Neuronal stem cell (in vitro differentiated cells): ENCODE data around the gene TTC33.

Source experiments
- DNase-seq: peaks from one replicate; pipeline ENCODE4 v3.0.0-alpha.2; 2013; ENCODE audit warnings: low spot score
- H2AFZ ChIP-seq: one replicate; pipeline ENCODE4 v1.6.1; 2013; ENCODE audit warnings: mild to moderate bottlenecking, low read length, inconsistent platforms
- H2AK5ac ChIP-seq: 2 replicates; pipeline ENCODE4 v1.6.1; 2013; ENCODE audit warnings: low read depth, mild to moderate bottlenecking, inconsistent platforms, low read length, moderate library complexity, mixed read lengths
- H2BK120ac ChIP-seq: 2 replicates; pipeline ENCODE4 v1.6.1; 2013; ENCODE audit warnings: low read depth, mild to moderate bottlenecking, inconsistent platforms, low read length, moderate library complexity, mixed read lengths
- H2BK12ac ChIP-seq: one replicate; pipeline ENCODE4 v1.6.1; 2013; ENCODE audit warnings: low read length, inconsistent platforms
- H2BK15ac ChIP-seq: 2 replicates; pipeline ENCODE4 v1.6.1; 2013; ENCODE audit warnings: mild to moderate bottlenecking, low read length, inconsistent platforms, mixed read lengths
- H2BK5ac ChIP-seq: one replicate; pipeline ENCODE4 v1.6.1; 2013; ENCODE audit warnings: inconsistent platforms, mild to moderate bottlenecking, low read length, moderate library complexity
- H3K14ac ChIP-seq: one replicate; pipeline ENCODE4 v1.6.1; 2013; ENCODE audit warnings: low read length, inconsistent platforms
- H3K18ac ChIP-seq: 2 replicates; pipeline ENCODE4 v1.6.1; 2013; ENCODE audit warnings: low read length, inconsistent platforms
- H3K23ac ChIP-seq: 2 replicates; pipeline ENCODE4 v1.6.1; 2013; ENCODE audit warnings: low read depth, mild to moderate bottlenecking, mixed read lengths, low read length, inconsistent platforms; ENCODE audit not compliant: poor library complexity
- H3K27ac ChIP-seq: replicated peaks from 3 replicates; pipeline ENCODE4 v1.5.1; 2013; ENCODE audit warnings: low read length, inconsistent platforms
- H3K27me3 ChIP-seq, 3 experiments: 2 replicates each; pipeline ENCODE4 v1.6.1; 2013; ENCODE audit warnings: low read length in 3 of 3, mild to moderate bottlenecking in 2 of 3, inconsistent platforms in 1 of 3, low read depth in 1 of 3, mixed read lengths in 1 of 3, moderate library complexity in 1 of 3; ENCODE audit not compliant: control insufficient read depth in 3 of 3, insufficient read depth in 3 of 3
- H3K36me3 ChIP-seq, 2 donors: replicated peaks in 1 of 2; 2 replicates each; pipeline ENCODE4 v1.6.1; 2013; ENCODE audit warnings: low read length in 2 of 2; ENCODE audit not compliant: control insufficient read depth in 2 of 2, insufficient read depth in 2 of 2
- H3K4ac ChIP-seq: 2 replicates; pipeline ENCODE4 v1.6.1; 2013; ENCODE audit warnings: inconsistent platforms, mild to moderate bottlenecking, low read length, moderate library complexity
- H3K4me1 ChIP-seq, 2 donors: 1 replicate in 1 of 2; 2 replicates in 1 of 2; pipeline ENCODE4 v1.6.1; 2013; ENCODE audit warnings: low read length in 2 of 2, low read depth in 1 of 2; ENCODE audit not compliant: control insufficient read depth in 2 of 2, insufficient read depth in 1 of 2
- H3K4me2 ChIP-seq: one replicate; pipeline ENCODE4 v1.6.1; 2013; ENCODE audit warnings: mild to moderate bottlenecking, low read length, inconsistent platforms; ENCODE audit not compliant: insufficient read depth, poor library complexity, severe bottlenecking
- H3K4me3 ChIP-seq, 2 donors: 2 replicates each; pipeline ENCODE4 v1.5.1; 2013; ENCODE audit warnings: low read length in 2 of 2, mild to moderate bottlenecking in 2 of 2, inconsistent platforms in 1 of 2, moderate library complexity in 1 of 2
- H3K79me1 ChIP-seq: one replicate; pipeline ENCODE4 v1.6.1; 2013; ENCODE audit warnings: low read depth, mild to moderate bottlenecking, inconsistent platforms, low read length, moderate library complexity
- H3K9ac ChIP-seq: one replicate; pipeline ENCODE4 v1.6.1; 2013; ENCODE audit warnings: mild to moderate bottlenecking, low read depth, low read length, inconsistent platforms; ENCODE audit not compliant: poor library complexity
- H3K9me3 ChIP-seq, 2 donors: replicated peaks in 1 of 2; 2 replicates each; pipeline versions ENCODE3 to v1.6.1; 2013; ENCODE audit warnings: low read length in 2 of 2, mild to moderate bottlenecking in 2 of 2, inconsistent platforms in 1 of 2, low read depth in 1 of 2, mixed read lengths in 1 of 2, moderate library complexity in 1 of 2; ENCODE audit not compliant: control insufficient read depth in 2 of 2, insufficient read depth in 1 of 2
- H4K8ac ChIP-seq: one replicate; pipeline ENCODE4 v1.6.1; 2013; ENCODE audit warnings: low read depth, mild to moderate bottlenecking, inconsistent platforms, low read length, moderate library complexity
- H4K91ac ChIP-seq: one replicate; pipeline ENCODE4 v1.6.1; 2013; ENCODE audit warnings: low read length, low read depth, mild to moderate bottlenecking, inconsistent platforms; ENCODE audit not compliant: poor library complexity
- WGBS, 2 donors: extraction: QIAGEN DNeasy Blood & Tissue Kit; methylation state at CpG; one replicate each; pipeline ENCODE4 v1.1.7; 2013; ENCODE audit warnings: missing lambda C conversion rate in 2 of 2, mixed read lengths in 1 of 2; ENCODE audit not compliant: insufficient read length in 2 of 2, insufficient replicate concordance in 1 of 2; ENCODE audit errors: extremely low coverage in 2 of 2; 5-methylcytosine and 5-hydroxymethylcytosine counted together

The TTC33 gene

DNA sequence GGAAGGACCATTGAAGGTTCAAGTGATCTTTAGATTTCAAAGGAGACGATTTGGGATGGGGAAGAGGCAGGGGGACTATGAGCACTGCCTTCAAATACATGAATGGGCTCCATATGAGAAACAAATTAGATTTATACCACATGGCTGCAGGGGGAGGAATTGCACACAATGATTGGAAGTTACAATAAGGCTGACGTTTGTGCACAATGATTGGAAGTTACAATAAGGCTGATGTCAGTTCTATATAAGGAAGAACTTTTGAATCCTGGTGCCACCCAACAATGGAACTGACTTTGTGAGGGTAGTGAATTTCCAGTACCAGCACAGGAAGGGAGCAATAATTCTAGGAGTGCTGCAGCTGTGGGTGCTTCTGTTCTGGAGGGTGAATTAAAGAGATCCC lies 171.7 kb downstream of the TTC33 start:
- H3K4ac ChIP-seq, result no peak overlapping the region
- no peak overlapping the region for H3K14ac ChIP-seq
- no CpG with 5 or more reads among the region's 2 CpGs for WGBS, 2 donors
- H3K23ac ChIP-seq, result no peak overlapping the region
- no peak for DNase-seq
- no peak overlapping the region for H2BK120ac ChIP-seq
- H2BK5ac ChIP-seq, result no peak overlapping the region
- H3K4me1 ChIP-seq, result no peaks in the 10 kb centered on the region
- no peaks in the 10 kb centered on the region for H3K36me3 ChIP-seq
- no peak overlapping the region for H2BK15ac ChIP-seq
- H2AFZ ChIP-seq, result no peak overlapping the region
- H2BK12ac ChIP-seq, result no peak overlapping the region
- no peaks in the 10 kb centered on the region for H3K9me3 ChIP-seq
- H4K8ac ChIP-seq, result no peak overlapping the region
- no peaks in the 10 kb centered on the region for H3K79me1 ChIP-seq
- H3K27me3 ChIP-seq, result no peaks in the 10 kb centered on the region
- H2AK5ac ChIP-seq, result no peak overlapping the region
- no peak overlapping the region for H4K91ac ChIP-seq
- no peak overlapping the region for H3K9ac ChIP-seq
- H3K27ac ChIP-seq, result no peak overlapping the region
- H3K18ac ChIP-seq, result no peak overlapping the region
- H3K4me3 ChIP-seq, result no peak overlapping the region
- no peak overlapping the region for H3K4me2 ChIP-seq

DNA sequence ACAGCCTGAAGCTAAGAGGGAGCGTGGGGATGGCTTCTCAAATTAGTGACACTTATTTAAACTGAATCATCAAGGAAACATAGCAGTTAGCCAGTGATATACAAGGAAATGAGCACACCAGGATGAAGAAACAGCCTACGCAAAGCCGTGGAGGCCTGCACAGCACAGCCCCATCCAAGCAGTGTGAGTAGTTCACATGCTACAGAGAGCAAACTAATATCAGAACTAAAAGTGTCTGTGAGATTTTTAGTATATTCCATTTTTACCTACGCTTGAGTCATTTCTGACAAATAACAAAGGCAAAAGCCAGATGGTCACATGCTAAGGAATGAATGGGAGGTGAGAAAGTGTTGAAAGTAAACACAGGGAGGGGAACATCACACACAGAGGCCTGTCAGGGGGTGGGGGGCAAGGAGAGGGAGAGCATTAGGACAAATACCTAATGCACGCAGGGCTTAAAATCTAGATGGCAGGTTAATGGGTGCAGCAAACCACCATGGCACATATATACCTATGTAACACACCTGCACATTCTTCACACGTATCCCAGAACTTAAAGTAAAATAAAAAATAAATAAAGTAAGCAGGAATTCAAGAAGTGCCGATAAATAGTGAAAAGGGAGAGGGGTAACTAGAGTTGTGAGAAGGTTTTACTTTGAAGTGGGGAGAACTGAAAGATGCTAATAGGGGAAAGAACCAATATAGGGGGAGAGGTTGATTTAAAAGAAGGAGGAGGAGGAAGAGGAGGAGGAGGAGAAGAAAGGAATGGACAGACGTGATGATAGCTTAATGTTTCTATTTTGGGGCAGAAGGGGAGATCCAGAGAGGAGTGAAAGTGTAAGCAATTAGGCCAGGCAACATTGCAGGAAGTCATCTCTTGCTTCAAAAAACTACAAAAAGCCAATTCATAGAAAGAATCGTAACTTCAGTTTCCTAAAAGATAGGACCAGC lies 177.0 kb downstream of the TTC33 start:
- Histone ChIP-seq H3K4me2 (no peak overlapping the region), H3K14ac (no peak overlapping the region), H2BK15ac (no peak overlapping the region), H2BK12ac (no peak overlapping the region), H3K23ac (no peak overlapping the region), H3K27ac (no peak overlapping the region), H3K79me1 (no peaks in the 10 kb centered on the region), H3K4ac (no peak overlapping the region), H2AFZ (no peak overlapping the region), H4K8ac (no peak overlapping the region), H3K9ac (no peak overlapping the region), H3K36me3 (no peaks in the 10 kb centered on the region), H2BK120ac (no peak overlapping the region), H3K4me3 (no peak overlapping the region), H3K4me1 (no peaks in the 10 kb centered on the region), H2BK5ac (no peak overlapping the region), H3K9me3 (no peaks in the 10 kb centered on the region), H2AK5ac (no peak overlapping the region), H4K91ac (no peak overlapping the region), H3K18ac (no peak overlapping the region), H3K27me3 (no peaks in the 10 kb centered on the region)
- WGBS, 2 donors, result no CpG with 5 or more reads among the region's 9 CpGs
- no peak for DNase-seq

- Histone ChIP-seq H3K9ac (no peak overlapping the region), H3K9me3 (no peaks in the 10 kb centered on the region), H3K27ac (no peak overlapping the region), H3K14ac (no peak overlapping the region), H3K23ac (no peak overlapping the region), H2BK120ac (no peak overlapping the region), H4K91ac (no peak overlapping the region), H2BK12ac (no peak overlapping the region), H3K36me3 (no peaks in the 10 kb centered on the region), H3K4me2 (no peak overlapping the region), H3K27me3 (no peaks in the 10 kb centered on the region), H2BK5ac (no peak overlapping the region), H3K4ac (no peak overlapping the region), H4K8ac (no peak overlapping the region), H2BK15ac (no peak overlapping the region), H3K4me1 (no peaks in the 10 kb centered on the region), H3K4me3 (no peak overlapping the region), H3K18ac (no peak overlapping the region), H3K79me1 (no peaks in the 10 kb centered on the region), H2AFZ (no peak overlapping the region), H2AK5ac (no peak overlapping the region)
- WGBS, 2 donors, result no CpG with 5 or more reads among the region's 3 CpGs
- DNase-seq, result no peak
Observed at GRCh38 chr5:40577718-40578117, 178.0 kb downstream of the TTC33 start.

DNA sequence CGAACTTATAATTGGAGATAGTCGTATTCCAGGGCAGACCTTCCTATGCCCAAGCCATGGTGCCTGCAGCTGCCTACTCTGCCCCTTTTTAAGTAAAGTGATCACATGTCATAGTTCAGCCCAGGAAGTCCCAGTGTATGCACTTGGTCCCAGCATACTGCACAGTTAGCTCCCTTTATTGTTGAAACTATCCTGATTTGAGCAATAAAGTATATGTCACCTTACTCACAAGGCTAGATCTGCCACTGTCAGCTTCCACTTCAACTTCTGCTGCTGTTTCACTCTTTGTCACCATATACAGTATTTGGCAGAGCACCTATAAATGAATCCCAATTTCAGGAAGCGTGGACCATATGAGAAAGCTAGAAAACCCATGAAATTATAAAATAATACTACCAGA lies 179.8 kb downstream of the TTC33 start:
- H3K79me1 ChIP-seq, result no peaks in the 10 kb centered on the region
- H3K27ac ChIP-seq, result no peak overlapping the region
- H4K8ac ChIP-seq, result no peak overlapping the region
- no peak overlapping the region for H3K23ac ChIP-seq
- no peak overlapping the region for H2BK15ac ChIP-seq
- H4K91ac ChIP-seq, result no peak overlapping the region
- H3K9me3 ChIP-seq, result no peaks in the 10 kb centered on the region
- H3K4me1 ChIP-seq, result no peaks in the 10 kb centered on the region
- no peak overlapping the region for H2BK12ac ChIP-seq
- no peak overlapping the region for H3K9ac ChIP-seq
- no peak overlapping the region for H2AFZ ChIP-seq
- no peak overlapping the region for H3K18ac ChIP-seq
- H3K36me3 ChIP-seq, result no peaks in the 10 kb centered on the region
- DNase-seq, result no peak
- no peak overlapping the region for H3K4me2 ChIP-seq
- no peak overlapping the region for H2BK5ac ChIP-seq
- WGBS, 2 donors, result no CpG with 5 or more reads among the region's 3 CpGs
- no peak overlapping the region for H2AK5ac ChIP-seq
- H2BK120ac ChIP-seq, result no peak overlapping the region
- no peak overlapping the region for H3K4me3 ChIP-seq
- no peaks in the 10 kb centered on the region for H3K27me3 ChIP-seq
- no peak overlapping the region for H3K4ac ChIP-seq
- H3K14ac ChIP-seq, result no peak overlapping the region
